Breast epithelium (tissue), 4 donors: ENCODE measurements around the gene MRPL42. TPM values are rescaled to one million over a fixed set of nuclear protein-coding genes. Genes with fewer than 3 reads are reported as not detected.

Source experiments
- DNase-seq, 2 donors: peaks; one replicate each; pipeline ENCODE4 v3.0.0-alpha.2; 2019; ENCODE audit warnings: low spot score in 2 of 2
- H3K27ac ChIP-seq, 2 donors: fragments of 200-600 bp; sonication (generic) in 1 of 2; one replicate each; pipeline ENCODE4 v1.5.1; 2016 to 2019; ENCODE audit warnings: mild to moderate bottlenecking in 1 of 2
- H3K27me3 ChIP-seq, 2 donors: fragments of 200-600 bp; sonication (generic) in 1 of 2; one replicate each; pipeline versions ENCODE4 v1.5.1 to v1.6.0; 2017 to 2019; ENCODE audit warnings: control low read depth in 1 of 2, mild to moderate bottlenecking in 1 of 2
- H3K36me3 ChIP-seq: fragments of 200-600 bp; one replicate; pipeline ENCODE4 v1.5.1; 2019
- H3K4me1 ChIP-seq, 2 donors: fragments of 200-600 bp; sonication (generic); one replicate each; pipeline ENCODE4 v1.5.1; 2016 to 2019; ENCODE audit warnings: control low read depth in 1 of 2
- H3K4me3 ChIP-seq, 3 donors: fragments of 200-600 bp; sonication (generic); 1 replicate in 2 of 3; 2 replicates in 1 of 3; pipeline ENCODE4 v1.5.1; 2016 to 2019; ENCODE audit warnings: mild to moderate bottlenecking in 3 of 3, moderate library complexity in 2 of 3
- H3K9me3 ChIP-seq, 2 donors: fragments of 200-600 bp; sonication (generic) in 1 of 2; one replicate each; pipeline ENCODE4 v1.5.1; 2016 to 2019; ENCODE audit warnings: control low read depth in 1 of 2
- CTCF ChIP-seq, 3 donors: fragments of 450-650 bp; IDR thresholded peaks; one replicate each; pipeline ENCODE4 v1.5.1; 2016 to 2017; ENCODE audit warnings: antibody characterized with exemption in 3 of 3, mild to moderate bottlenecking in 3 of 3, moderate library complexity in 3 of 3
- POLR2A ChIP-seq: fragments of 450-650 bp; IDR thresholded peaks from one replicate; pipeline ENCODE4 v1.6.1; 2016; ENCODE audit warnings: antibody characterized with exemption, mild to moderate bottlenecking, moderate library complexity
- POLR2AphosphoS5 ChIP-seq, 3 donors: sonication (generic); formaldehyde crosslinking; IDR thresholded peaks; one replicate each; pipeline ENCODE4 v1.6.1; 2017; ENCODE audit warnings: antibody characterized with exemption in 3 of 3
- intact Hi-C: fragments of 100-400 bp; cut with DNase I; formaldehyde crosslinking; loops from one replicate; pipeline ENCODE4 v1.15.1; 2023; ENCODE audit warnings: low total_unique reads
- total RNA-seq, 3 donors: library from RNA; depleted of rRNA; stranded (reverse); fragments of >200 nt; gene quantifications; one replicate each; pipeline ENCODE4 v1.1.0, GENCODE V29; 2016

MRPL42 gene
- total RNA-seq, 3 donors from 2014 or later: 24.6 to 62.3 (median 41.0) TPM

- H3K4me3 ChIP-seq: no peak overlapping the region
- no peaks in the 10 kb centered on the region for H3K36me3 ChIP-seq
- TF ChIP-seq POLR2A: no peak
- TF ChIP-seq POLR2AphosphoS5 (IDR thresholded peaks at IDR 0.05): no peak
- no peak for TF ChIP-seq CTCF (IDR thresholded peaks at IDR 0.05)
- no peaks in the 10 kb centered on the region for H3K9me3 ChIP-seq
- no peak overlapping the region for H3K27ac ChIP-seq
- no peaks in the 10 kb centered on the region for H3K27me3 ChIP-seq
- DNase-seq: no peak
- intact Hi-C loops: no loop called here
- H3K4me1 ChIP-seq: no peaks in the 10 kb centered on the region
Measured at GRCh38 chr12:93448796-93449195, 18.5 kb upstream of the MRPL42 start.

GRCh38 chr12:93449277-93449676 lies 18.0 kb upstream of the MRPL42 start:
- H3K27ac ChIP-seq: no peak overlapping the region
- H3K9me3 ChIP-seq: no peaks in the 10 kb centered on the region
- no peak overlapping the region for H3K4me3 ChIP-seq
- no peak for DNase-seq
- H3K27me3 ChIP-seq: no peaks in the 10 kb centered on the region
- no peaks in the 10 kb centered on the region for H3K36me3 ChIP-seq
- no peaks in the 10 kb centered on the region for H3K4me1 ChIP-seq
- intact Hi-C loops: no loop called here
- no peak for TF ChIP-seq POLR2AphosphoS5 (IDR thresholded peaks at IDR 0.05)
- no peak for TF ChIP-seq CTCF (IDR thresholded peaks at IDR 0.05)
- TF ChIP-seq POLR2A: no peak

GRCh38 chr12:93451423-93452158 lies 15.7 kb upstream of the MRPL42 start:
- H3K27me3 ChIP-seq: no peaks in the 10 kb centered on the region
- no peak overlapping the region for H3K4me3 ChIP-seq
- no peak overlapping the region for H3K27ac ChIP-seq
- no peak for DNase-seq
- no peak for TF ChIP-seq POLR2A
- intact Hi-C loops: loop anchor here (10.0 kb wide), 1 partner anchor 1827 kb away; no protein-coding TSS in a partner anchor
- no peaks in the 10 kb centered on the region for H3K36me3 ChIP-seq
- no peaks in the 10 kb centered on the region for H3K4me1 ChIP-seq
- H3K9me3 ChIP-seq: no peaks in the 10 kb centered on the region

GRCh38 chr12:93453633-93454032 lies 13.7 kb upstream of the MRPL42 start:
- TF ChIP-seq CTCF (IDR thresholded peaks at IDR 0.05): no peak
- TF ChIP-seq POLR2AphosphoS5 (IDR thresholded peaks at IDR 0.05): no peak
- no peak for TF ChIP-seq POLR2A
- intact Hi-C loops: loop anchor here (10.0 kb wide), 1 partner anchor 1829 kb away; no protein-coding TSS in a partner anchor

GRCh38 chr12:93456077-93456476 lies 11.2 kb upstream of the MRPL42 start:
- Histone ChIP-seq H3K27ac (no peak overlapping the region), H3K27me3 (no peaks in the 10 kb centered on the region), H3K9me3 (no peaks in the 10 kb centered on the region), H3K4me1 (no peaks in the 10 kb centered on the region), H3K4me3 (no peak overlapping the region), H3K36me3 (no peaks in the 10 kb centered on the region)
- no peak for DNase-seq
- TF ChIP-seq CTCF (IDR thresholded peaks at IDR 0.05): no peak
- intact Hi-C loops: loop anchor here (10.0 kb wide), 1 partner anchor 1831 kb away; no protein-coding TSS in a partner anchor

More at GRCh38 chr12:93453633-93454032, 13.7 kb upstream of the MRPL42 start:
- H3K4me3 ChIP-seq: no peak overlapping the region
- H3K36me3 ChIP-seq: no peaks in the 10 kb centered on the region
- no peaks in the 10 kb centered on the region for H3K4me1 ChIP-seq
- no peaks in the 10 kb centered on the region for H3K27me3 ChIP-seq
- no peaks in the 10 kb centered on the region for H3K9me3 ChIP-seq
- no peak overlapping the region for H3K27ac ChIP-seq
- DNase-seq: no peak
